Measurements from ENCODE around the gene TMEM233. TPM values are rescaled to one million over a fixed set of nuclear protein-coding genes. Genes with fewer than 3 reads are reported as not detected.

TMEM233 gene
- total and polyA plus RNA-seq, 10 of the 15 experiments (the other 5 are each of a cell fraction or from before 2014, with no cell fraction given) = not detected

- DNase-seq (ENCODE audit: low read depth, low spot score) = no peak
- H3K4me1 ChIP-seq (ENCODE audit: control insufficient read depth, insufficient read depth, low read length) = no peaks in the 10 kb centered on the region
- no peaks in the 10 kb centered on the region; the same call in 2 of the 3 replicates for H3K9me3 ChIP-seq (replicated peaks; ENCODE audit: control insufficient read depth, insufficient read depth, low read length)
- in situ Hi-C loops (cut with MboI) (no loop called here), intact Hi-C loops (cut with micrococcal nuclease; ENCODE audit: unreplicated experiment) (no loop called here)
- 6% methylated on average over 1 of the region's 1 CpG for WGBS (ENCODE audit: insufficient coverage, insufficient replicate concordance, low lambda C conversion rate, missing lambda C conversion rate)
- H3K9ac ChIP-seq (ENCODE audit: control insufficient read depth, insufficient read depth, low read length) = no peak overlapping the region
- BruUV-seq (replicated peaks) = no TSS peak
- no peaks in the 10 kb centered on the region for H3K79me2 ChIP-seq (ENCODE audit: control insufficient read depth, insufficient read depth, low read length)
- ChIA-PET POLR2A (interaction anchor here (0.5 kb wide), 1 partner anchor 664 kb away, joined by 3 read pairs; no protein-coding TSS in a partner anchor), RAD21 (ENCODE audit: unreplicated experiment) (no interaction called here), SMC1A (ENCODE audit: uncharacterized antibody, unreplicated experiment) (no interaction called here), CTCF (no interaction called here)
- H3K4me3 ChIP-seq = no peak overlapping the region
- H4K20me1 ChIP-seq (ENCODE audit: control insufficient read depth, insufficient read depth) = no peaks in the 10 kb centered on the region
- H3K4me2 ChIP-seq (ENCODE audit: control insufficient read depth, insufficient read depth) = no peak overlapping the region
- FAIRE-seq = no peak
- no peak overlapping the region for H2AFZ ChIP-seq (ENCODE audit: control insufficient read depth, low read depth, low read length)
- no peaks in the 10 kb centered on the region for H3K36me3 ChIP-seq (ENCODE audit: control insufficient read depth in 2 of 2, insufficient read depth in 2 of 2, low read length in 1 of 2)
- H3K27ac ChIP-seq (ENCODE audit: control insufficient read depth, insufficient read depth) = no peak overlapping the region
- H3K27me3 ChIP-seq (replicated peaks in 1 of 2; ENCODE audit: control insufficient read depth in 2 of 2, insufficient read depth in 2 of 2, low read length in 1 of 2) = no peaks in the 10 kb centered on the region
- no peak for ATAC-seq
- TF ChIP-seq MLLT1 (IDR thresholded peaks at IDR 0.05) (no peak), POLR2A (IDR thresholded peaks at IDR 0.05; ENCODE audit: low read depth, low read length) (no peak), RCOR1 (conservative IDR thresholded peaks at IDR 0.05; ENCODE audit: low read depth, low read length) (no peak), ETV6 (conservative IDR thresholded peaks at IDR 0.05 in 1 of 2, IDR thresholded peaks at IDR 0.05 in 1 of 2; ENCODE audit: borderline replicate concordance in 1 of 2, low read depth in 1 of 2) (no peak), KDM1A (IDR thresholded peaks at IDR 0.05; ENCODE audit: borderline replicate concordance) (no peak), IRF3 (IDR thresholded peaks at IDR 0.05) (no peak), MAX (IDR thresholded peaks at IDR 0.05; ENCODE audit: low read depth, low read length) (no peak), CTCF (IDR thresholded peaks at IDR 0.05 in 2 of 3, conservative IDR thresholded peaks at IDR 0.05 in 1 of 3; ENCODE audit: control insufficient read depth in 2 of 3, extremely low read depth in 1 of 3, insufficient read depth in 1 of 3, low read depth in 3 of 3, low read length in 3 of 3) (no peak), SMAD1 (IDR thresholded peaks at IDR 0.05; ENCODE audit: low read depth, partially characterized antibody) (no peak), ZZZ3 (IDR thresholded peaks at IDR 0.05; ENCODE audit: control insufficient read depth, insufficient read length, low read depth) (no peak), NKRF (conservative IDR thresholded peaks at IDR 0.05) (no peak), ATF7 (IDR thresholded peaks at IDR 0.05; ENCODE audit: low read depth) (no peak), ASH2L (IDR thresholded peaks at IDR 0.05; ENCODE audit: borderline replicate concordance, low read depth) (no peak), MEF2A (IDR thresholded peaks at IDR 0.05; ENCODE audit: insufficient read depth, low read depth, low read length) (no peak), NR2F1 (conservative IDR thresholded peaks at IDR 0.05) (no peak), YY1 (IDR thresholded peaks at IDR 0.05; ENCODE audit: low read depth, low read length) (no peak), FOS (IDR thresholded peaks at IDR 0.05; ENCODE audit: borderline replicate concordance, extremely low read depth, insufficient read length) (no peak)
Observed at GRCh38 chr12:119620490-119620889, 26.9 kb downstream of the TMEM233 start.

Measured in GM12878 (cell line).